A549 (cell line): Measurements from ENCODE around the gene SLC8A2.

Source experiments
- CTCF ChIP-seq: fragments of >200 bp; sonication (Bioruptor Twin); formaldehyde crosslinking; IDR thresholded peaks from 3 replicates; pipeline ENCODE4 v1.5.1; 2016
- EP300 ChIP-seq, 2 experiments: fragments of >200 bp; sonication (Bioruptor Twin); formaldehyde crosslinking; IDR thresholded peaks; 2 replicates in 1 of 2; 3 replicates in 1 of 2; pipeline ENCODE4 v1.6.1; 2016 to 2017
- GATA3 ChIP-seq: IDR thresholded peaks from 2 replicates; pipeline ENCODE4 v1.6.1; 2012; ENCODE audit warnings: borderline replicate concordance
- NFE2L2 ChIP-seq: fragments of 150-350 bp; conservative IDR thresholded peaks from 2 replicates; pipeline ENCODE4 v1.6.1; 2014; ENCODE audit warnings: low read length
- POLR2A ChIP-seq: IDR thresholded peaks from 2 replicates; pipeline ENCODE4 v1.6.1; 2012; ENCODE audit warnings: mild to moderate bottlenecking, low read length

DNA sequence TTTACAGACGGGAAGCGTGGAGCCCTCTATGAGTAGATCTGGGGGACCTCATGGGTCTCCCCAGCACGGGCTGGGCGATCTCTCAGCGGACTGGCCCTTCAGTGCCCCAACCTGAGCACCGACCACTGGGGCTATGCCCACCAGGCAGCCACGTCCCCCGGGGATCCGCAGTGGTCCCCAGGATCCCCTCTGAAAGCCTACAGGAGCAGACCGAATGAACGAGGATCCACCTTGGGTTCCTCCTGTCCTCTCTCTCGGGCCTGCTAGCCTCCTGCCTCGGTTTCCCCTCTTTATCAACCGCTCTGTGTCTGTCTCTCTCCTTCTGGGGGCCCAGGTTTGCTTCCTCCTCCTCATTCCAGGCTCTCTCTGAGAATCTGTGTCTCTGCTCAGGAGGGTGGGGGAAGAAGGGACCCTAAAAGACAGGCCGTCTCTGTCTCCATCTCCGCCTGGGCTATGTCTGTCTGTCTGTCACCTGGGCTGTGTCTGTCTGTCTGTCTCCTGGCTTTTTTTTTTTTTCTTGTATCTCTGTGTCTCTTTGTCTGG is 50.4 kb downstream of the SLC8A2 start:
- TF ChIP-seq GATA3 (no peak), NFE2L2 (no peak), POLR2A (no peak), EP300 (IDR thresholded peaks at IDR 0.05) (no peak), CTCF (no peak)
